ENCODE data around the gene VPS4B.

The VPS4B gene

GRCh38 chr18:63410792-63411191, 11.5 kb downstream of the VPS4B start:
- TF ChIP-seq ZNF274 (IDR thresholded peaks at IDR 0.05; ENCODE audit: low read depth, low read length) (no peak), SUZ12 (IDR thresholded peaks at IDR 0.05; ENCODE audit: extremely low read depth, insufficient read depth, insufficient read length) (no peak), YY1 (IDR thresholded peaks at IDR 0.05; ENCODE audit: insufficient read depth, insufficient read length) (no peak)
- peaks cover 59% of the 10 kb centered on the region for H3K36me3 ChIP-seq (ENCODE audit: insufficient read depth, insufficient read length, low read length)
- no peak overlapping the region for H3K9ac ChIP-seq (ENCODE audit: insufficient read length, low read depth)
- DNase-seq (ENCODE audit: low read depth, low spot score): no peak
- H3K27me3 ChIP-seq (ENCODE audit: insufficient read depth, insufficient read length): no peaks in the 10 kb centered on the region
- no peaks in the 10 kb centered on the region for H3K9me3 ChIP-seq (ENCODE audit: insufficient read depth, low read length)
- H3K4me3 ChIP-seq (ENCODE audit: insufficient read length, low read depth): no peak overlapping the region
- no peaks in the 10 kb centered on the region for H3K4me1 ChIP-seq (ENCODE audit: insufficient read depth, insufficient read length)

DNA sequence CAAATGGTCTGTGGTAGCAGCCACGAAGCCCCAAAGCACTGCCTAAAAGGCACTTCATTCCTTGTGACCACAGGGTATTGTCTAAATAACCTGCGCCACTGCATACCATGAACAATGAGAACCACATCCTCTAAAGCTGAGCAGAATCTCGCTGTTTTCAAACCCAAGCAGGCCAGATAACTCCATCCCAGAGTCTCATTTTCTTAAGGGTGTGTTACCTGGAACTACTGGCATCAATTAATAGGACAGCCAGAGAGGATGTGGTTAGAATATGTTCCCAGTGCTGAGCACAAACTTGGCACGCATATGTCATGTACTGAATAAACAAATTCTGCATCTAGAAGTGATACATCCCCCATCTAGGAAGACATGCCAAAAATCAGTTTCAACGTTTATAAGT, 13.0 kb downstream of the VPS4B start:
- peaks cover 55% of the 10 kb centered on the region for H3K36me3 ChIP-seq (ENCODE audit: insufficient read depth, insufficient read length, low read length)
- no peaks in the 10 kb centered on the region for H3K9me3 ChIP-seq (ENCODE audit: insufficient read depth, low read length)
- no peaks in the 10 kb centered on the region for H3K27me3 ChIP-seq (ENCODE audit: insufficient read depth, insufficient read length)
- H3K4me3 ChIP-seq (ENCODE audit: insufficient read length, low read depth): no peak overlapping the region
- H3K4me1 ChIP-seq (ENCODE audit: insufficient read depth, insufficient read length): no peaks in the 10 kb centered on the region
- no peak overlapping the region for H3K9ac ChIP-seq (ENCODE audit: insufficient read length, low read depth)
- TF ChIP-seq ZNF274 (IDR thresholded peaks at IDR 0.05; ENCODE audit: low read depth, low read length) (no peak), SUZ12 (IDR thresholded peaks at IDR 0.05; ENCODE audit: extremely low read depth, insufficient read depth, insufficient read length) (no peak), YY1 (IDR thresholded peaks at IDR 0.05; ENCODE audit: insufficient read depth, insufficient read length) (no peak)
- no peak for DNase-seq (ENCODE audit: low read depth, low spot score)

GRCh38 chr18:63407734-63408133, 14.5 kb downstream of the VPS4B start:
- Histone ChIP-seq H3K9ac (ENCODE audit: insufficient read length, low read depth) (no peak overlapping the region), H3K4me3 (ENCODE audit: insufficient read length, low read depth) (no peak overlapping the region), H3K27me3 (ENCODE audit: insufficient read depth, insufficient read length) (no peaks in the 10 kb centered on the region), H3K4me1 (ENCODE audit: insufficient read depth, insufficient read length) (no peaks in the 10 kb centered on the region), H3K9me3 (ENCODE audit: insufficient read depth, low read length) (no peaks in the 10 kb centered on the region), H3K36me3 (ENCODE audit: insufficient read depth, insufficient read length, low read length) (peaks cover 61% of the 10 kb centered on the region)
- no peak for DNase-seq (ENCODE audit: low read depth, low spot score)
- no peak for TF ChIP-seq SUZ12 (IDR thresholded peaks at IDR 0.05; ENCODE audit: extremely low read depth, insufficient read depth, insufficient read length)
- no peak for TF ChIP-seq YY1 (IDR thresholded peaks at IDR 0.05; ENCODE audit: insufficient read depth, insufficient read length)
- TF ChIP-seq ZNF274 (IDR thresholded peaks at IDR 0.05; ENCODE audit: low read depth, low read length): no peak

- no peak for DNase-seq (ENCODE audit: low read depth, low spot score)
- no peak overlapping the region for H3K4me3 ChIP-seq (ENCODE audit: insufficient read length, low read depth)
- no peak overlapping the region for H3K9ac ChIP-seq (ENCODE audit: insufficient read length, low read depth)
- no peaks in the 10 kb centered on the region for H3K4me1 ChIP-seq (ENCODE audit: insufficient read depth, insufficient read length)
- no peaks in the 10 kb centered on the region for H3K27me3 ChIP-seq (ENCODE audit: insufficient read depth, insufficient read length)
- H3K36me3 ChIP-seq (ENCODE audit: insufficient read depth, insufficient read length, low read length): peaks cover 63% of the 10 kb centered on the region
- no peaks in the 10 kb centered on the region for H3K9me3 ChIP-seq (ENCODE audit: insufficient read depth, low read length)
- no peak for TF ChIP-seq YY1 (IDR thresholded peaks at IDR 0.05; ENCODE audit: insufficient read depth, insufficient read length)
- TF ChIP-seq ZNF274 (IDR thresholded peaks at IDR 0.05; ENCODE audit: low read depth, low read length): no peak
- no peak for TF ChIP-seq SUZ12 (IDR thresholded peaks at IDR 0.05; ENCODE audit: extremely low read depth, insufficient read depth, insufficient read length)
These were observed 16.3 kb downstream of the VPS4B start for GRCh38 chr18:63405986-63406385.

- peaks cover 50% of the 10 kb centered on the region for H3K36me3 ChIP-seq (ENCODE audit: insufficient read depth, insufficient read length, low read length)
- DNase-seq (ENCODE audit: low read depth, low spot score): no peak
- no peaks in the 10 kb centered on the region for H3K9me3 ChIP-seq (ENCODE audit: insufficient read depth, low read length)
- no peaks in the 10 kb centered on the region for H3K27me3 ChIP-seq (ENCODE audit: insufficient read depth, insufficient read length)
- H3K9ac ChIP-seq (ENCODE audit: insufficient read length, low read depth): no peak overlapping the region
- no peaks in the 10 kb centered on the region for H3K4me1 ChIP-seq (ENCODE audit: insufficient read depth, insufficient read length)
- no peak overlapping the region for H3K4me3 ChIP-seq (ENCODE audit: insufficient read length, low read depth)
- no peak for TF ChIP-seq SUZ12 (IDR thresholded peaks at IDR 0.05; ENCODE audit: extremely low read depth, insufficient read depth, insufficient read length)
- no peak for TF ChIP-seq ZNF274 (IDR thresholded peaks at IDR 0.05; ENCODE audit: low read depth, low read length)
These were observed 19.8 kb downstream of the VPS4B start for GRCh38 chr18:63402246-63403162.

- H3K9ac ChIP-seq (ENCODE audit: insufficient read length, low read depth): no peak overlapping the region
- H3K4me1 ChIP-seq (ENCODE audit: insufficient read depth, insufficient read length): no peaks in the 10 kb centered on the region
- DNase-seq (ENCODE audit: low read depth, low spot score): no peak
- no peaks in the 10 kb centered on the region for H3K27me3 ChIP-seq (ENCODE audit: insufficient read depth, insufficient read length)
- no peak for TF ChIP-seq YY1 (IDR thresholded peaks at IDR 0.05; ENCODE audit: insufficient read depth, insufficient read length)
- no peak for TF ChIP-seq SUZ12 (IDR thresholded peaks at IDR 0.05; ENCODE audit: extremely low read depth, insufficient read depth, insufficient read length)
- TF ChIP-seq ZNF274 (IDR thresholded peaks at IDR 0.05; ENCODE audit: low read depth, low read length): no peak
- no peaks in the 10 kb centered on the region for H3K9me3 ChIP-seq (ENCODE audit: insufficient read depth, low read length)
- H3K36me3 ChIP-seq (ENCODE audit: insufficient read depth, insufficient read length, low read length): peaks cover 56% of the 10 kb centered on the region
- H3K4me3 ChIP-seq (ENCODE audit: insufficient read length, low read depth): no peak overlapping the region
These were observed 23.0 kb downstream of the VPS4B start for GRCh38 chr18:63399300-63399699.

DNA sequence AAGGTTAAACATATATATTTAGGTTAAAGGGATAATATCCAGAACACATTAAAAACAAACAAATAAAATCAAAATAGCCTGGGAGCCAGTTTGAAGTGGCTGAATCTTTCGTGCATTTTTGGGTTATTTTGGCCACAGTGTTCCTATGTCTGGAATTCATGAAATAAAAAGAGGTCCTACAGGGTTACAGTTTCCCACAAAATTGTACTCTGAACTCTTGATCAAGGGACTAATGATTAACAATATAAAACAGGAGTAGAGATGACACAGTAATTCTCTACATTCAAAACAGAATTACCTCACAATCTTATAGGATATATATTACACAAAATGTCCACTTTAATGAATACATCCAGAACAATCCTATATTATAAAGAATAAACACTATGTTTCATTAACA, 24.9 kb downstream of the VPS4B start:
- Histone ChIP-seq H3K9ac (ENCODE audit: insufficient read length, low read depth) (no peak overlapping the region), H3K36me3 (ENCODE audit: insufficient read depth, insufficient read length, low read length) (peaks cover 48% of the 10 kb centered on the region), H3K27me3 (ENCODE audit: insufficient read depth, insufficient read length) (no peaks in the 10 kb centered on the region), H3K4me3 (ENCODE audit: insufficient read length, low read depth) (no peak overlapping the region), H3K4me1 (ENCODE audit: insufficient read depth, insufficient read length) (no peaks in the 10 kb centered on the region), H3K9me3 (ENCODE audit: insufficient read depth, low read length) (no peaks in the 10 kb centered on the region)
- TF ChIP-seq ZNF274 (IDR thresholded peaks at IDR 0.05; ENCODE audit: low read depth, low read length) (no peak), SUZ12 (IDR thresholded peaks at IDR 0.05; ENCODE audit: extremely low read depth, insufficient read depth, insufficient read length) (no peak), YY1 (IDR thresholded peaks at IDR 0.05; ENCODE audit: insufficient read depth, insufficient read length) (no peak)
- DNase-seq (ENCODE audit: low read depth, low spot score): no peak
